Upper lobe of left lung (tissue), 6 donors: Measurements from ENCODE around the gene KCTD21. TPM values are rescaled to one million over a fixed set of nuclear protein-coding genes. Genes with fewer than 3 reads are reported as not detected.
"Not testable (repeated sequence)": the region's sequence is repeated elsewhere in the genome, so short reads cannot be mapped to it uniquely, and the experiment has no call there.

ENCODE experiments used
- ATAC-seq, 2 donors: fragments of 200-7000 bp; cut with Tn5 transposase; one replicate each; pipeline ENCODE4 v1.9.1; 2022; ENCODE audit warnings: mild to moderate bottlenecking in 2 of 2, moderate library complexity in 2 of 2; ENCODE audit not compliant: low FRiP score in 2 of 2
- DNase-seq, 2 donors: peaks; one replicate each; pipeline ENCODE4 v3.0.0-alpha.2; 2019 to 2020
- H3K27ac ChIP-seq, 4 donors: fragments of 200-600 bp; sonication (generic); one replicate each; pipeline ENCODE4 v1.5.1; 2016 to 2019
- H3K27me3 ChIP-seq, 4 donors: fragments of 200-600 bp; sonication (generic); one replicate each; pipeline ENCODE4 v1.5.1; 2017 to 2019
- H3K36me3 ChIP-seq, 4 donors: fragments of 200-600 bp; sonication (generic); one replicate each; pipeline ENCODE4 v1.5.1; 2016 to 2019
- H3K4me1 ChIP-seq, 4 donors: fragments of 200-600 bp; sonication (generic); one replicate each; pipeline ENCODE4 v1.5.1; 2018 to 2019
- H3K4me3 ChIP-seq, 4 donors: fragments of 200-600 bp; sonication (generic); one replicate each; pipeline ENCODE4 v1.5.1; 2017 to 2019; ENCODE audit warnings: mild to moderate bottlenecking in 2 of 4, moderate library complexity in 1 of 4
- H3K9me3 ChIP-seq, 4 donors: fragments of 200-600 bp; sonication (generic); one replicate each; pipeline ENCODE4 v1.5.1; 2018 to 2019
- EP300 ChIP-seq, 4 donors: sonication (generic); formaldehyde crosslinking; IDR thresholded peaks; one replicate each; pipeline ENCODE4 v1.5.1; 2017; ENCODE audit warnings: antibody characterized with exemption in 4 of 4, control low read depth in 2 of 4
- POLR2A ChIP-seq, 4 donors: fragments of 450-650 bp; IDR thresholded peaks; one replicate each; pipeline ENCODE4 v1.5.1; 2016 to 2017; ENCODE audit warnings: antibody characterized with exemption in 4 of 4, mild to moderate bottlenecking in 2 of 4
- POLR2AphosphoS5 ChIP-seq, 2 donors: sonication (generic); formaldehyde crosslinking; IDR thresholded peaks; one replicate each; pipeline ENCODE4 v1.5.1; 2017; ENCODE audit warnings: antibody characterized with exemption in 2 of 2
- WGBS, 2 donors: methylation state at CpG; one replicate each; pipeline ENCODE4 v1.1.5; 2017 to 2018; 5-methylcytosine and 5-hydroxymethylcytosine counted together
- total RNA-seq, 6 donors: library from RNA; depleted of rRNA in 4 of 6; stranded (reverse); fragments of >200 nt in 4 of 6; gene quantifications; one replicate each; pipeline versions ENCODE4 v1.1.0 to v1.2.1, GENCODE V29; 2016 to 2021
- TF ChIP-seq, protein P1 (sequence below), 6 experiments: fragments of 450-650 bp in 4 of 6; fragments of 200-600 bp in 2 of 6; sonication (generic) in 2 of 6; IDR thresholded peaks; one replicate each; pipeline ENCODE4 v1.5.1; 2016 to 2019; ENCODE audit warnings: antibody characterized with exemption in 6 of 6
- donor health status: DM: no; HTN: no; CAD: no; lungs with moderate emphysema.
- donor health status: DM: no; HTN: yes; CAD: no; lungs with severe emphysema.

KCTD21 gene, protein sequence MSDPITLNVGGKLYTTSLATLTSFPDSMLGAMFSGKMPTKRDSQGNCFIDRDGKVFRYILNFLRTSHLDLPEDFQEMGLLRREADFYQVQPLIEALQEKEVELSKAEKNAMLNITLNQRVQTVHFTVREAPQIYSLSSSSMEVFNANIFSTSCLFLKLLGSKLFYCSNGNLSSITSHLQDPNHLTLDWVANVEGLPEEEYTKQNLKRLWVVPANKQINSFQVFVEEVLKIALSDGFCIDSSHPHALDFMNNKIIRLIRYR
- total RNA-seq, result 10 to 100 TPM in 4 of 6 donors, 1 to 10 TPM in 2; 8.4 to 18.9 (median 10.7) TPM

DNA sequence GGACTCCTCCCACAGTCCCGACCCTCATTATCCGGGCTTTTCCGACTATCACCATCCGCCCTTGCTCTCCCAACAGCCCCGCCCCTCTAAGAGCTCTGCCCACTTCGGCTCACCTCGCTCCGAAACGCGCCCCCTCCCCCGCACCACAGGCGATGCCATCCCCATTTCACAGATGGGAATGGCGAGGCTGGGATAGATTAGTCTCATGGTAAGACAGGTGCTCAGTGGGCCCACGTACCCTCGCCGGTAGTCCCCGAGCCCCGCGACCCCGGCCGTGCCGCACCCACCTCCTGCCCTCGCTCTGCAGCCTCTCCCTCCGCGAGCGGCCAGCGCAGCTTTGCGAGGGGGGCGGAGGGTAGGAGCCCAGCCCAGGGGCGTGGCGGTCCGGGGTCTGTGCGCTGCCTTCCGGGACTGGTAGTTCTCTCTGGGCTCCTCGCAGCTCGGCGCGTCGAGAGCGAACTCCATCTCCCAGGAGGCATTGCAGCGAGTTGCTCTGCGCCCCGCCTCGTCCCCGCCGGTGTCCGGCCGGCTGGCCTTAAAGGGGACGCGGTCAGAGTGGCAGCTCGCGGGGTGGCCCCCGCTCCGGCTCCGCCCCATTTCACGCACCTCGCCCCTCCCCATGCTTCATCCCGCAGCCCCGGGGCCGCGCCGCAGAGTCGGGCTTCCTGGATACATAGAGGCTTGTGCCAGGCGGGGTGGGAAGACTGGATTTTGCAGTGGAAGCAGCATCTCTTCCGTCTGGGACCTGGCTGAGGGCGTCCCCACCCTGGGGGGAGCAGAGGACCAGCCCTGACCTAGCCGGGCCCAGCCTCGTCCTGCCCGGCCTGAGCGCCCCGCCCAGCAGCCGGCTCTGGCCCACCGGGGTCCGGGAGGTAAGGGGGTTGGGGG lies at the start of gene KCTD21, which contains the start of gene USP35:
KCTD21 (minus strand) TSS at position 341 of the 888 bp plus-strand sequence. CDS start 14,072 bp downstream, outside the sequence.
USP35 (plus strand) TSS at position 634 of the 888 bp plus-strand sequence. CDS start 7,327 bp downstream, outside the sequence.
- no peaks in the 10 kb centered on the region for H3K36me3 ChIP-seq
- peak within 1 kb of the TSS; percentile 70 to 91 (median 82) for H3K27ac ChIP-seq
- no peaks in the 10 kb centered on the region for H3K9me3 ChIP-seq
- 0% methylated on average over 14 to 25 of the region's 74 CpGs for WGBS, 2 donors
- peaks cover 36 to 50% (median 37%) of the 10 kb centered on the region in 4 donors for H3K4me1 ChIP-seq
- H3K27me3 ChIP-seq, result no peaks in the 10 kb centered on the region
- DNase-seq (peak; percentile 98 to 99), ATAC-seq (peak; percentile 98 to 99)
- TF ChIP-seq POLR2A (IDR thresholded peaks at IDR 0.05), result peak in 2 of 4 donors; percentile 66 to 90
- peak in 1 of 4 donors; percentile 41 for TF ChIP-seq EP300 (IDR thresholded peaks at IDR 0.05)
- peak; percentile 82 to 94 for TF ChIP-seq POLR2AphosphoS5 (IDR thresholded peaks at IDR 0.05)
- TF ChIP-seq, protein P1, sequence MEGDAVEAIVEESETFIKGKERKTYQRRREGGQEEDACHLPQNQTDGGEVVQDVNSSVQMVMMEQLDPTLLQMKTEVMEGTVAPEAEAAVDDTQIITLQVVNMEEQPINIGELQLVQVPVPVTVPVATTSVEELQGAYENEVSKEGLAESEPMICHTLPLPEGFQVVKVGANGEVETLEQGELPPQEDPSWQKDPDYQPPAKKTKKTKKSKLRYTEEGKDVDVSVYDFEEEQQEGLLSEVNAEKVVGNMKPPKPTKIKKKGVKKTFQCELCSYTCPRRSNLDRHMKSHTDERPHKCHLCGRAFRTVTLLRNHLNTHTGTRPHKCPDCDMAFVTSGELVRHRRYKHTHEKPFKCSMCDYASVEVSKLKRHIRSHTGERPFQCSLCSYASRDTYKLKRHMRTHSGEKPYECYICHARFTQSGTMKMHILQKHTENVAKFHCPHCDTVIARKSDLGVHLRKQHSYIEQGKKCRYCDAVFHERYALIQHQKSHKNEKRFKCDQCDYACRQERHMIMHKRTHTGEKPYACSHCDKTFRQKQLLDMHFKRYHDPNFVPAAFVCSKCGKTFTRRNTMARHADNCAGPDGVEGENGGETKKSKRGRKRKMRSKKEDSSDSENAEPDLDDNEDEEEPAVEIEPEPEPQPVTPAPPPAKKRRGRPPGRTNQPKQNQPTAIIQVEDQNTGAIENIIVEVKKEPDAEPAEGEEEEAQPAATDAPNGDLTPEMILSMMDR (IDR thresholded peaks at IDR 0.05), result peak in 1 of 6 experiments; percentile 14
- H3K4me3 ChIP-seq, result peak within 1 kb of the TSS; percentile 70 to 92 (median 76)

DNA sequence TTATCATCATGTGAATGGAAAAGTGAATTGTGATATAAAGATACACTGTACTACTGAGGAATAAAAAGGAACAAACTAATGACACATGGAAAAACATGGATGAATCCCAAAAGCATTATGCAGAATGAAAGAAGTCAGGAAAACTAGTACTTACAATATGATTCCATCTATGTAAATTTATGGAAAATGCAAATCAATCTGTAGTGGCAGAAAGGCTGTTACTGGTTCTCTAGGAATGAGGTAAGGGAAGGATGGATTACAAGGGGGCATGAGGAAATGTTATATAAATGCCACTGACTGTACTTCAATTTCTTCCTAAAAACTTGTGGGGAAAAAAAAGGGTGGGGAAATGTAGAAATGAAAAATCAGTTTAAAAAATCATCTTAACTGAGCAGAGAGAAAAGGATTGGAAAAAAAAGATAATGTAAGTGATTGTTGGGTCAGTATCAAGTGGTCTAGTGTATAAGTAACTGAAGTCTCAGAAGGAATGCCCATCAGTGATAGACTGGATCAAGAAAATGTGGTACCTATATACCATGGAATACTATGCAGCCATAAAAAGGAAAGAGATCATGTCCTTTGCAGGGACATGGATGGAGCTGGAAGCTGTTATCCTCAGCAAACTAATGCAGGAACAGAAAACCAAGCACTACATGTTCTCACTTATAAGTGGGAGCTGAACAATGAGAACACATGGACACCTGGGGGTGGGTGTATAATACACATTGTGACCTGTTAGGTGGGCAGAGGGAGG lies 49.0 kb upstream of the KCTD21 start:
- Histone ChIP-seq H3K4me1 (no peaks in the 10 kb centered on the region), H3K27me3 (no peaks in the 10 kb centered on the region), H3K27ac (no peak overlapping the region), H3K9me3 (no peaks in the 10 kb centered on the region), H3K36me3 (no peaks in the 10 kb centered on the region), H3K4me3 (no peak overlapping the region)
- DNase-seq (no peak), ATAC-seq (no peak)
- TF ChIP-seq POLR2A (IDR thresholded peaks at IDR 0.05) (no peak), POLR2AphosphoS5 (IDR thresholded peaks at IDR 0.05) (no peak), EP300 (IDR thresholded peaks at IDR 0.05) (no peak)
- TF ChIP-seq, protein P1 (IDR thresholded peaks at IDR 0.05), result no peak

DNA sequence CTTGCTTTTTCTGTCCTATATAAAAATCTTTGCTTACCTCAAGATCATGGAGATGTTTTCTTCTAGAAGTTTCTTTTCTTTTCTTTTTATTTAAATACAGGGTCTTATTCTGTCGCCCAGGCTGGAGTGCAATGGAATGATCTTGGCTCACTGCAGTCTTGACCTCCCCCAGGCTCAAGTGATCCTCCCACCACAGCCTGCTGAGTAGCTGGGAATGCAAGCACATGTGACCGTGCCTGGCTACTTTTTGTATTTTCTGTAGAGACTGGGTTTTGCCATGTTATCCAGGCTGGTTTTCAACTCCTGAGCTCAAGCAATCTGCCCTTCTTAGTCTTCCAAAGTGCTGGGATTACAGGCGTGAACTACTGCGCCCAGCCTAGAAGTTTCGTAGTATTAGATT lies 45.6 kb upstream of the KCTD21 start:
- no peak for TF ChIP-seq EP300 (IDR thresholded peaks at IDR 0.05)
- no peak for TF ChIP-seq POLR2A (IDR thresholded peaks at IDR 0.05)
- TF ChIP-seq, protein P1 (IDR thresholded peaks at IDR 0.05), result no peak
- no peak for TF ChIP-seq POLR2AphosphoS5 (IDR thresholded peaks at IDR 0.05)
- H3K36me3 ChIP-seq, result no peaks in the 10 kb centered on the region
- peaks cover 4 to 15% (median 5%) of the 10 kb centered on the region in 4 donors for H3K4me1 ChIP-seq
- WGBS, 2 donors, result 78 to 86% methylated on average over 5 of the region's 5 CpGs
- ATAC-seq (no peak), DNase-seq (no peak)
- H3K4me3 ChIP-seq, result no peak overlapping the region
- H3K27me3 ChIP-seq, result no peaks in the 10 kb centered on the region
- no peaks in the 10 kb centered on the region for H3K9me3 ChIP-seq
- no peak overlapping the region for H3K27ac ChIP-seq

DNA sequence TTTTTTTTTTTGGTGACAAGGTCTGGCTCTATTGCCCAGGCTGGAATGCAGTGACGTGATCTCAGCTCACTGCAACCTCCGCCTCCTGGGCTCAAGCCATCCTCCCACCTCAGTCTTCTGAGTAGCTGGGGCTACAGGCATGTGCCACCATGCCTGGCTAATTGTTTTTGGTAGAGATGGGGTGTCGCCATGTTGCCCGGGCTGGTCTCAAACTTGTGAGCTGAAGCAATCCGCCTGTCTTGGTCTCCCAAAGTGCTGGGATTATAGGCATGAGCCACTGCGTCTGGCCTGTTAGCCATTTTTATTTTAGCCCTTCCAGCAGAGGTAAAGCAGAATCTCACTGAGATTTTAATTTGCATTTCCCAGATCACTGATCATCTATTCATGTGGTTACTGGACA lies 44.6 kb upstream of the KCTD21 start:
- peaks cover 5 to 21% (median 8%) of the 10 kb centered on the region in 4 donors for H3K4me1 ChIP-seq
- not testable (repeated sequence) for DNase-seq, H3K9me3 ChIP-seq, H3K27ac ChIP-seq, H3K4me3 ChIP-seq, H3K36me3 ChIP-seq, ATAC-seq, H3K27me3 ChIP-seq
- 93 to 95% methylated on average over 6 of the region's 6 CpGs for WGBS, 2 donors
